Activated naive CD4-positive, alpha-beta T cell treated with anti-CD3 and anti-CD28 coated beads, Interleukin-2, amount 50 U/mL, for 72 hours (primary cell): Measurements from ENCODE around the gene UPK1B. TPM values are rescaled to one million over a fixed set of nuclear protein-coding genes. Genes with fewer than 3 reads are reported as not detected.

Source experiments
- total RNA-seq, 2 donors: library from RNA; stranded (reverse); gene quantifications; one replicate each; pipeline ENCODE4 v1.2.3, GENCODE V29; 2022

Gene UPK1B
- total RNA-seq, 2 donors from 2014 or later, result 0.51 TPM; not detected in 1

Other genes with a start within 250 kb of the UPK1B start
- gene IGSF11, start 138.8 kb upstream of the UPK1B start, total RNA-seq, result not detected
- not detected for gene TEX55, start 27.4 kb upstream of the UPK1B start, total RNA-seq
- 10 to 100 TPM; 13.8 to 21.0 TPM for gene B4GALT4, start 67.3 kb downstream of the UPK1B start, total RNA-seq
- 10 to 100 TPM in 1 of 2 donors, 1 to 10 TPM in 1; 2.1 to 11.0 TPM for gene ARHGAP31, start 120.8 kb downstream of the UPK1B start, total RNA-seq